C4-2B (cell line): ENCODE measurements around the gene HS2ST1.
A peak's percentile ranks its signal among the peaks of the same experiment; 100 is the strongest.

ENCODE experiments used
- H3K27ac ChIP-seq: fragments of 450-650 bp; 2 replicates; pipeline ENCODE4 v1.5.1; 2017
- CTCF ChIP-seq: fragments of 450-650 bp; conservative IDR thresholded peaks from 2 replicates; pipeline ENCODE4 v1.5.1; 2017; ENCODE audit warnings: mild to moderate bottlenecking
- ZFX ChIP-seq: fragments of 450-650 bp; IDR thresholded peaks from 2 replicates; pipeline ENCODE4 v1.6.1; 2017

HS2ST1 gene

GRCh38 chr1:87072904-87073303, 158.5 kb downstream of the HS2ST1 start:
- TF ChIP-seq ZFX (no peak), CTCF (no peak)
- no peak overlapping the region for H3K27ac ChIP-seq

- no peak overlapping the region for H3K27ac ChIP-seq
- no peak for TF ChIP-seq ZFX
- no peak for TF ChIP-seq CTCF
Measured at GRCh38 chr1:87074001-87074795, 159.8 kb downstream of the HS2ST1 start.

- no peak overlapping the region for H3K27ac ChIP-seq
- TF ChIP-seq ZFX (no peak), CTCF (no peak)
Measured at GRCh38 chr1:87077959-87078639, 163.7 kb downstream of the HS2ST1 start.

- no peak overlapping the region for H3K27ac ChIP-seq
- peak; percentile 82 for TF ChIP-seq CTCF
- TF ChIP-seq ZFX, result no peak
Measured at GRCh38 chr1:87084244-87084836, 169.9 kb downstream of the HS2ST1 start.

- H3K27ac ChIP-seq, result no peak overlapping the region
- TF ChIP-seq ZFX, result no peak
Measured at GRCh38 chr1:87086120-87086519, 171.7 kb downstream of the HS2ST1 start.

GRCh38 chr1:87089070-87089736, 174.8 kb downstream of the HS2ST1 start:
- no peak overlapping the region for H3K27ac ChIP-seq

GRCh38 chr1:87089823-87090222, 175.4 kb downstream of the HS2ST1 start:
- no peak overlapping the region for H3K27ac ChIP-seq
- TF ChIP-seq ZFX (no peak), CTCF (no peak)

More at GRCh38 chr1:87089070-87089736, 174.8 kb downstream of the HS2ST1 start:
- no peak for TF ChIP-seq ZFX
- TF ChIP-seq CTCF, result no peak
